ENCODE results near the gene TBX1. TPM values are rescaled to one million over a fixed set of nuclear protein-coding genes. Genes with fewer than 3 reads are reported as not detected.

Gene TBX1
- total and polyA plus RNA-seq, 2 of the 8 experiments (the other 6 are each of a cell fraction or from before 2014, with no cell fraction given): 0.28 TPM; not detected in 1

- H3K56ac ChIP-seq (replicated peaks; ENCODE audit: insufficient read length, low read depth, low read length): no peak overlapping the region
- WGBS, 2 experiments (ENCODE audit: extremely low coverage in 1 of 2, insufficient coverage in 1 of 2, insufficient read length in 1 of 2, insufficient replicate concordance in 2 of 2, low coverage in 1 of 2, low lambda C conversion rate in 2 of 2, missing lambda C conversion rate in 1 of 2): 15% methylated on average over 17 of the region's 17 CpGs; no CpG with 5 or more reads in 1 of the 2 experiments
- no peaks in the 10 kb centered on the region for H3K79me2 ChIP-seq (ENCODE audit: control insufficient read depth in 1 of 2, insufficient read depth in 2 of 2, low read length in 2 of 2)
- H2BK20ac ChIP-seq (ENCODE audit: low read length): peak overlapping the region; percentile 66; the same call in 1 of the 2 replicates
- no peak overlapping the region for H3K9ac ChIP-seq (replicated peaks in 1 of 4; ENCODE audit: extremely low read depth in 1 of 4, low read depth in 3 of 4, low read length in 3 of 4)
- POLR2A ChIA-PET (ENCODE audit: partially characterized antibody): interaction anchor here (0.7 to 3.1 kb wide), 4 partner anchors 8 to 148 kb away, joined by 3 to 21 read pairs (median 4); partner anchors contain the start of gene GP1BB
- 0 out of 2 replicates have a peak overlapping the region, but pooled peaks have one; percentile 32 for H3K18ac ChIP-seq (ENCODE audit: extremely low read depth, low read length)
- FAIRE-seq (no peak), DNase-seq (ENCODE audit: low read depth in 1 of 2, low spot score in 2 of 2) (peak in 1 of 2 experiments; percentile 71)
- H3K23ac ChIP-seq (ENCODE audit: insufficient read length): no peak overlapping the region
- no peak overlapping the region for H3K27ac ChIP-seq (ENCODE audit: low read depth, low read length)
- H3K4me2 ChIP-seq (ENCODE audit: insufficient read depth in 1 of 2, low read depth in 2 of 2, low read length in 2 of 2): peak overlapping the region in 1 of 2 experiments; percentile 4; a peak in 1 of 4 replicates
- H4K20me1 ChIP-seq (replicated peaks in 1 of 2; ENCODE audit: control insufficient read depth in 1 of 2, insufficient read depth in 2 of 2, low read length in 2 of 2): peaks cover 14 to 31% of the 10 kb centered on the region in 2 experiments
- CTCF ChIA-PET (ENCODE audit: partially characterized antibody): interaction anchor here (0.8 to 5.6 kb wide), 7 partner anchors 10 to 147 kb away, joined by 3 to 48 read pairs (median 4); no protein-coding TSS in a partner anchor
- H3K9me3 ChIP-seq (ENCODE audit: insufficient read depth in 2 of 2, low read depth in 1 of 2, low read length in 1 of 2): no peaks in the 10 kb centered on the region
- no peak overlapping the region for H2BK120ac ChIP-seq (replicated peaks; ENCODE audit: low read depth, low read length)
- H3K23me2 ChIP-seq (ENCODE audit: low read depth, low read length): peaks cover 4% of the 10 kb centered on the region; the same call in 1 of the 2 replicates
- H2AK5ac ChIP-seq (ENCODE audit: low read depth, low read length): no peak overlapping the region
- peak overlapping the region; percentile 13 for H3K4ac ChIP-seq (replicated peaks; ENCODE audit: insufficient read length, low read depth, low read length)
- peaks cover 91 to 97% (median 94%) of the 10 kb centered on the region in 4 experiments for H3K27me3 ChIP-seq (replicated peaks in 1 of 4; ENCODE audit: control insufficient read depth in 3 of 4, extremely low read depth in 1 of 4, insufficient read depth in 3 of 4, low read length in 3 of 4)
- H3K79me1 ChIP-seq (ENCODE audit: low read depth, low read length): no peaks in the 10 kb centered on the region
- no peak overlapping the region for H2AFZ ChIP-seq (ENCODE audit: low read length)
- H3K4me1 ChIP-seq (replicated peaks in 1 of 4; ENCODE audit: control insufficient read depth in 3 of 4, insufficient read depth in 4 of 4, low read length in 3 of 4): peaks cover 0 to 52% (median 35%) of the 10 kb centered on the region in 4 experiments; a peak in 6 of 7 replicates
- peaks cover 0 to 13% (median 0%) of the 10 kb centered on the region in 4 experiments; a peak in 1 of 8 replicates for H3K36me3 ChIP-seq (ENCODE audit: control insufficient read depth in 2 of 4, insufficient read depth in 4 of 4, low read length in 3 of 4)
- H4K8ac ChIP-seq (ENCODE audit: extremely low read depth, insufficient read depth, low read length): peak overlapping the region; percentile 81; the same call in 1 of the 2 replicates
- H3K4me3 ChIP-seq (ENCODE audit: extremely low read depth in 1 of 4, insufficient read depth in 2 of 4, low read depth in 3 of 4, low read length in 4 of 4): no peak overlapping the region
- H4K5ac ChIP-seq (ENCODE audit: insufficient read length, low read depth, low read length): no peak overlapping the region
- peak overlapping the region; percentile 100; the same call in 1 of the 2 replicates for H2BK12ac ChIP-seq (ENCODE audit: low read depth, low read length)
- TF ChIP-seq CBX8 (IDR thresholded peaks at IDR 0.05; ENCODE audit: borderline replicate concordance, low read depth, low read length) (peak; percentile 10; the same call in 1 of the 2 replicates), EZH2 (IDR thresholded peaks at IDR 0.05; ENCODE audit: low read depth, low read length, severe bottlenecking) (peak; percentile 44), ASH2L (IDR thresholded peaks at IDR 0.05; ENCODE audit: low read length) (no peak), SUZ12 (IDR thresholded peaks at IDR 0.05; ENCODE audit: low read length) (peak; percentile 52), E2F6 (IDR thresholded peaks at IDR 0.05) (0 out of 2 replicates have a peak, but pooled peaks have one; percentile 17)
- peak overlapping the region; percentile 83; the same call in 1 of the 2 replicates for H2BK15ac ChIP-seq (ENCODE audit: low read length)
- H2BK5ac ChIP-seq (ENCODE audit: low read depth, low read length): no peak overlapping the region; the same call in 1 of the 2 replicates
- no peak overlapping the region for H3K14ac ChIP-seq (ENCODE audit: insufficient read length)
- H4K91ac ChIP-seq (replicated peaks; ENCODE audit: insufficient read length, low read length): peak overlapping the region; percentile 7
These were observed 3.7 kb downstream of the TBX1 start for GRCh38 chr22:19764299-19764593.
